NCI-H1092 treated with DMSO at 0.1 percent for 48 hours (cell line): Measurements from ENCODE around the gene VPS33B.
A peak's percentile ranks its signal among the peaks of the same experiment; 100 is the strongest.

ENCODE experiments used
- DNase-seq: peaks from one replicate; lab custom pipeline; 2025; lab: John Stamatoyannopoulos, UW

The VPS33B gene

DNA sequence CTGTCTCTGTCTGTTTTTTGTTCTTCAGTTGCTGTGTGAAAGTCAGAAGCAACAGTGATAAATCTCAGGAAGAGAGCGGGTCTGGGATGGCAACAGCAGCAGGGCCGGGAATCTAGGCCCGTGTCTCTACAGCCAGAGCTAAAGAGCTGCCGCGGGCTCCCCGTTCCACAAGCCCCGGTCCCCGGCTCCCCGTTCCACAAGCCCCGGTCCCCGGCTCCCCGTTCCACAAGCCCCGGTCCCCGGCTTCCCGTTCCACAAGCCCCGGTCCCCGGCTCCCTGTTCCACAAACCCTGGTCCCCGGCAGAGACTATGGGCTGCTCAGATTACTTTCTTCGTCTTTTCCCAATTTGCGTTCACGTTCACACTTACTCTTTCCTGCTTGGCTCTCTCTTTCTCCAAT, 48.2 kb downstream of the VPS33B start:
- DNase-seq, result no peak

GRCh38 chr15:90972133-90972532, 50.3 kb downstream of the VPS33B start:
- no peak for DNase-seq

DNA sequence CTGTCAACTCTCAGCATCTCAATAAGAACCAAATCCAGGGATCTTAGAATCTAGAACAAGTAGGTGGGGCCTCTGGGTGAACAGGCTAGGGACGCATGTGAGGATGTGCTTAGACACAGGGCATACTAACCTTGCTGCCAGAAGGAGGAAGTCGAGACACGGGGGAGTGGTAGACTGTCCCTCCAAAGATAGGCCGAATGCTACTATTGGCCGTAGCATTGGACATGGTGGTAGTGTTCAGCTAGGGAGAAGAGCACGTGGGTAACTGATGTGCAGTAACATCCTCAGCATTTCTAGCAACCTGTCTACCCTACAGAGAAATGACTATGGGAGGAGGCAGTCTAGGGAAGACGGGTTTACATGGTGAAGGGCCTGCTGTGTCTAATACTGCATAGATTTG, 52.1 kb downstream of the VPS33B start:
- DNase-seq, result no peak

DNA sequence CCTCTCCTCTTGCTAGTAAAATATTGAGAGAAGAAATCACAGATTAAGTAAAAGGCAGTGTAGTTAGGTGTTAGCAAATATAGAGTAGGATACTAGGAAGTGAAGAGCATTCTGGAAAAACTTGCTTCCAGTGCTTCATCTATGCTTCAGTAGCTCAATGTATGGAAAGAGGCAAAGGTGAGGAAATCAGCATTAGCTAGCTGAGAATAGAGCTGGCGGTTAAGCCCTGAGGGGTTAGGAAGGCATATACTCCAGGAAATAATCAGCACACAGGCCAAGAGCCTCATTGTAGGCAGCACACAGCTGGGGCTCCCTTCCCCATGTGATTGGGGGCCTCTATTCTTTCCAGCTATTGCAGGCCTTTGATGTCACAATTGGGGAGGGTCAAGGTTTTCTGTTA, 54.0 kb downstream of the VPS33B start:
- no peak for DNase-seq

- no peak for DNase-seq
Observed at GRCh38 chr15:90967206-90967605, 55.2 kb downstream of the VPS33B start.

- DNase-seq, result no peak
Observed at GRCh38 chr15:90966262-90966661, 56.1 kb downstream of the VPS33B start.

- DNase-seq, result no peak
Observed at GRCh38 chr15:90962021-90962420, 60.4 kb downstream of the VPS33B start.

GRCh38 chr15:90960298-90961091, 61.9 kb downstream of the VPS33B start:
- no peak for DNase-seq

DNA sequence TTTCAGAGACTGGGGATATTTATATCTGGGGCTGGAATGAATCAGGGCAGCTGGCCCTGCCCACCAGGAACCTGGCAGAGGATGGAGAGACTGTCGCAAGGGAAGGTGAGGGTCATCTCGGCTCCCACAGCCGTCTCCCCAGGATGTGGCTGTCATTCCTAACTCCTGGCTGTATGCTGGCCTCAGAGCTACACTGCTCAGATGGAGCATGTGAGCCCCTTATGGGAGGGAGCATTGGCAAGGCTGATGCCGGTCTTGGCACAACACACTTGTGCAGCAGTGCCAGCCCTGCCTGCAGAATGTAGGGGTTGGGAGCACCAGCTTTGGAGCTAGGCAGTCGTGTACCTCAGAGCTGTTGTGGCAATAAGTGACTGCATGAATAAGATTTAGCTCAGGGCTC, 62.5 kb downstream of the VPS33B start:
- peak; percentile 9 for DNase-seq

GRCh38 chr15:90959028-90959595, 63.3 kb downstream of the VPS33B start:
- DNase-seq, result no peak

DNA sequence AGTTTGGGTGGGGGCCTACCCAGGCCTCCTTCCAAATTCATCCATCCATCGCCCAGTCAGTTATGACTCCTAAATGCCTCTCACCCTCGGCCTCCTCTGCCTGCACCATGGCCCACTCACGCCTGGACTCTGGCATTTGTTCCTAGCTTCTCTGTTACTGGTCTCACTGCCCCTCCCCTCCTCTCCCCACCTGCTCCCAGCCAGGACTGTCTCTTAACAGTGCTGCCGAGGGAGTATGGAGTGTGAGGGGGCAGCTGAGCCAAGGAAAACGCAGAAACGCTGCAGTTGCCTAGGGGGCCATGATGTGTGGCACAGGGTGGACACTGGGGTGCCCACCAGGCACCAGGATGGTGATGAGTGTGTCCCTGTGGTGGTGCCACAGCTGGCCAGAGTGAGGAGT, 64.6 kb downstream of the VPS33B start:
- no peak for DNase-seq

- peak; percentile 19 for DNase-seq
Observed at GRCh38 chr15:90957031-90957790, 65.2 kb downstream of the VPS33B start.

DNA sequence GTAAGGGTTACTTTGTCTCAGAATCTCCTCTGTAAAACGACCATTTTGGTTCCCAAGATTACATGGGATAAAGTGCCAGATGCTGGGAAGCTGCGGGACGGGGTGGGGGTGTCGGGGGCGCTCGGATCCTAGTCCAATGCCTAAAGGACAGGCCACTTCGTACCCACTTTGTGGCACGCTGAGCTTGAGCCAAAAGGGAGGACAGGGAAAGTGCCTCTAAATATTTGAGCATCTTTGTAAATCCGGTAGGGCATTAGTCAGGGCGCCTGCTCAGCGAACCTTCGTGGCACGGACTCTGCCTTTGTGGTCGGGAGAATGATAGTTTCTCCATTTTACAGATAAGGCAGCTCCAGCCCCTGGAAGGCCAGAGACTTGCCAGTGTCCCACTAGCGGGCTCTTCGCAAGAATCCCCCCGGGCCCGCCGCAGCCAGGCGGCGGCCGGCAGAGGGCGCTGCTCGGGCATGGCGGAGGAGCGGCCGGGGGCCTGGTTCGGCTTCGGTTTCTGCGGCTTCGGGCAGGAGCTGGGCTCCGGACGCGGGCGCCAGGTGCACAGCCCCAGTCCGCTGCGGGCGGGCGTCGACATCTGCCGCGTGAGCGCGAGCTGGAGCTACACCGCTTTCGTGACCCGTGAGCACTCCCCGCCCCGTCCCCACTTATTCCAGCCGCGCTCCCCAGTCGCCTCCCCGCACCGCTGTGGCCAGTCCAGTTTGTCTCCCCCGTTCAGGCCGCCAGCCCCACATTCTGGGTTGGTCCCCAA, 65.9 kb downstream of the VPS33B start:
- peak; percentile 70 for DNase-seq

DNA sequence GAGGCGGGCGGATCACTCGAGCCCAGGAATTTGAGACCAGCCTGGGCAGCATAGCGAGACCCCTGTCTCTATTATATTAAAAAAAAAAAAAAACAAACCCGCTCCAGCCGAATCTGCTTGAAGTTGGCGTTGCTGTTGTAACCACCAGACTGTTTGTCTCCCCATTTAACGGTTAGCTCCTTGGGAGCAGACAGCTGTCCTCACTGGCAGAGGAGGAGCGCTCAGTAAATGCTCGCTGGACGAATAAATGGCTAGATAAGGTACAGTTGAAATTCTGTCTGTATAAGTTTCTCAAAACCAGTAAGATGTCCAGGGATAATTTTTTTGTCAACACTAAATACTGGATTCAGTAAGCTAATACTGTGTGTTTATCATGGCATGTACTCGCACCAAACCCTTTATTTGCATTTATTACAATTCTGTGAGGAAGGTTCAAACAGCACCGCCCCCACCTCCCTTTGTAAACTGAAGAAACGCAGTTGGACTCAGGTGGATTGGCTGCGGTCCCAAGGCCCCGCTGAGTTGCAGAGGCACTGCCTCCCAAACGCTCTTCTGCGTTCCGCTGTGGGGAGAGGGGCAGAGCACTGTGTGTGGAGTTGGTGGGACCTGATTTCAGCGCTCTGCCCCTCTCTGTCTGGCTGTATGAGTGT, 66.6 kb downstream of the VPS33B start:
- DNase-seq, result peak; percentile 35

GRCh38 chr15:90954712-90955623, 67.4 kb downstream of the VPS33B start, which contains the start of gene RCCD1:
Gene RCCD1 (plus strand): TSS chr15:90954884. CDS start chr15:90956735, 1,851 bp downstream.
- peak; percentile 80 for DNase-seq

DNA sequence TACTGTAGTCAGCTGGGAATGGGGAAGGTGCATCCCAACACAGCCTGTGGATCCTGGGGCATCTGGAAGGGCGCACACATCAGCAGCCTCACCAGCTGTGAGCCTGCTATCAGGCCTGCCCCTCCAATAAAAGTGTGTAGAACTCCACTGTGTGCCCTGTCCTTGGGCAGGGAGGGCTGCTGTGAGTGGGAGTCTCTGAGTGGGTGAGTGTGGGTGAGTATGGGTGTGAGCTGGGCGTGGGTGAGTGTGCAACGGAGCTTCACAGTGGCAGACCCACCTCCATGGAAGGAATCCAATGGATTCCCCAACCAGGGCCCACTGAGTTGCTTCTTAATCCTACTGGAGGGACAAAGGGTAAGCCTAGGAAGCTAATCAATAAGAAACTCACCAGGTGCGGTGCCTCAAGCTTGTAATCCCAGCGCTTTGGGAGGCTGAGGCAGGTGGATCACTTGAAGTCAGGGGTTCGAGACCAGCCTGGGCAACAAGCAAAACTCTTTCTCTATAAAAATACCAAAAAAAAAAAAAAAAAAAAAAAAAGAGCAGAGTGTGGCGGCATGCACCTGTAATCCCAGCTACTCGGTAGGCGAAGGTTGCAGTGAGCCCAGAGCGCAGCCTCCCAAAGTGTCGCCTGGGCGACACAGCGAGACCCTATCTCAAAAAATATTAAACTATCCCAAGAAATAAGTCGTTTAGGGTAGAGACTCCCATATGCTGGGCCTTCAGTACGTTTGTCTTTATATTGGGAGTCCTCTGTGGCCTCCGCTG, 68.3 kb downstream of the VPS33B start:
- DNase-seq, result no peak

GRCh38 chr15:90952901-90953677, 69.3 kb downstream of the VPS33B start:
- no peak for DNase-seq

DNA sequence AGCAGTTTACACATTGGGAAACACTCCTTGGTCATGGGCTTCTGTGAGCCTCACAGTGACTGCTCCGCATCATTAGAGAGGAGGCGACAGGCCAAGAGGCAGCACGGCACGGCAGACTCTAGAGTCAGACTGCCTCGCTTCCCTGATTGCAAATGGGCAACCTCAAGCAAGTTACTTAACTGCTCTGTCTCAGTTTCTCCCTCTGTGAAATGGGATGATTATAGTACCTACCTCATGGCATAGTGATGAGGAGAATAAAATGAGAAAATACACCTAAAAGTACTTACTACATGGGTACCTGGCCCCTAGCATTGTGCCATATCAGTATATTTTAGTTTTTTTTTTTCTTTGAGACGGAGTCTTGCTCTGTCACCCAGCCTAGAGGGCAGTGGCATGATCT, 71.7 kb downstream of the VPS33B start:
- no peak for DNase-seq
